CD14-positive monocyte (primary cell): ENCODE data around the gene CEP68. TPM values are rescaled to one million over a fixed set of nuclear protein-coding genes. Genes with fewer than 3 reads are reported as not detected.

ENCODE experiments used
- DNase-seq, 3 donors: peaks; one replicate each; pipeline ENCODE4 v3.0.0-alpha.2; 2011 to 2022
- H2AFZ ChIP-seq: 2 replicates; pipeline ENCODE4 v1.6.0; 2012; ENCODE audit warnings: mild to moderate bottlenecking, low read depth, low read length, inconsistent platforms; ENCODE audit not compliant: insufficient read depth, poor library complexity, severe bottlenecking
- H3K27ac ChIP-seq, 2 donors: 1 replicate in 1 of 2; 2 replicates in 1 of 2; pipeline ENCODE4 v1.5.1; 2012 to 2013; ENCODE audit warnings: low read length in 2 of 2, control low read depth in 1 of 2, inconsistent platforms in 1 of 2, low read depth in 1 of 2, mild to moderate bottlenecking in 1 of 2
- H3K27me3 ChIP-seq, 2 donors: one replicate each; pipeline versions ENCODE4 v1.6.0 to v1.6.1; 2011 to 2013; ENCODE audit warnings: low read length in 2 of 2; ENCODE audit not compliant: control insufficient read depth in 2 of 2, insufficient read depth in 2 of 2
- H3K36me3 ChIP-seq, 2 donors: replicated peaks in 1 of 2; 1 replicate in 1 of 2; 2 replicates in 1 of 2; pipeline versions ENCODE4 v1.5.1 to v1.6.1; 2012 to 2013; ENCODE audit warnings: low read length in 2 of 2, control low read depth in 1 of 2, inconsistent platforms in 1 of 2, mild to moderate bottlenecking in 1 of 2; ENCODE audit not compliant: insufficient read depth in 2 of 2, control insufficient read depth in 1 of 2
- H3K4me1 ChIP-seq, 2 donors: 1 replicate in 1 of 2; 2 replicates in 1 of 2; pipeline versions ENCODE4 v1.5.1 to v1.6.1; 2012 to 2013; ENCODE audit warnings: low read length in 2 of 2, control low read depth in 1 of 2, inconsistent platforms in 1 of 2, mild to moderate bottlenecking in 1 of 2, moderate library complexity in 1 of 2; ENCODE audit not compliant: insufficient read depth in 2 of 2, control insufficient read depth in 1 of 2
- H3K4me2 ChIP-seq: replicated peaks from 2 replicates; pipeline ENCODE3; 2012; ENCODE audit warnings: low read length, moderate library complexity, mild to moderate bottlenecking; ENCODE audit not compliant: poor library complexity, severe bottlenecking; ENCODE audit errors: extremely low read depth
- H3K4me3 ChIP-seq, 3 experiments: fragments of 200-600 bp in 1 of 3; sonication (generic) in 1 of 3; replicated peaks in 1 of 3; 1 replicate in 2 of 3; 2 replicates in 1 of 3; pipeline ENCODE4 v1.5.1; 2011 to 2013; ENCODE audit warnings: low read length in 3 of 3, mild to moderate bottlenecking in 3 of 3, control low read depth in 2 of 3, low read depth in 2 of 3, inconsistent platforms in 1 of 3, moderate library complexity in 1 of 3
- H3K79me2 ChIP-seq: 2 replicates; pipeline ENCODE4 v1.6.0; 2012; ENCODE audit warnings: mild to moderate bottlenecking, control low read depth, inconsistent platforms, low read length, moderate library complexity; ENCODE audit not compliant: insufficient read depth
- H3K9ac ChIP-seq: 2 replicates; pipeline ENCODE4 v1.6.0; 2017; ENCODE audit warnings: low read length, mild to moderate bottlenecking; ENCODE audit not compliant: insufficient read depth, poor library complexity, severe bottlenecking
- H3K9me3 ChIP-seq, 2 donors: replicated peaks in 1 of 2; 1 replicate in 1 of 2; 2 replicates in 1 of 2; pipeline versions ENCODE4 v1.5.1 to v1.6.1; 2012 to 2013; ENCODE audit warnings: low read length in 2 of 2, control low read depth in 1 of 2; ENCODE audit not compliant: control insufficient read depth in 1 of 2, insufficient read depth in 1 of 2
- H4K20me1 ChIP-seq: 2 replicates; pipeline ENCODE4 v1.6.0; 2012; ENCODE audit warnings: mild to moderate bottlenecking, low read length, control low read depth, moderate library complexity; ENCODE audit not compliant: insufficient read depth
- H3K27ac Mint-ChIP-seq, 7 donors: one replicate each; pipeline ENCODE4 v1.8.0; 2020; ENCODE audit warnings: mild to moderate bottlenecking in 7 of 7, mixed read lengths in 7 of 7, moderate library complexity in 6 of 7, inconsistent platforms in 2 of 7
- H3K27me3 Mint-ChIP-seq, 3 donors: one replicate each; pipeline ENCODE4 v1.8.0; 2021 to 2022; ENCODE audit warnings: low read depth in 3 of 3, mild to moderate bottlenecking in 3 of 3, mixed read lengths in 3 of 3, moderate library complexity in 3 of 3, inconsistent platforms in 1 of 3
- H3K36me3 Mint-ChIP-seq, 2 donors: one replicate each; pipeline ENCODE4 v1.8.0; 2020; ENCODE audit warnings: mixed read lengths in 2 of 2, inconsistent platforms in 1 of 2, mild to moderate bottlenecking in 1 of 2
- H3K4me1 Mint-ChIP-seq: one replicate; pipeline ENCODE4 v1.8.0; 2020; ENCODE audit warnings: mild to moderate bottlenecking, mixed read lengths
- H3K4me3 Mint-ChIP-seq, 2 donors: one replicate each; pipeline ENCODE4 v1.8.0; 2020; ENCODE audit warnings: mild to moderate bottlenecking in 2 of 2, mixed read lengths in 2 of 2, moderate library complexity in 1 of 2
- H3K9me3 Mint-ChIP-seq, 7 donors: one replicate each; pipeline ENCODE4 v1.8.0; 2020 to 2022; ENCODE audit warnings: mixed read lengths in 7 of 7, mild to moderate bottlenecking in 6 of 7, moderate library complexity in 6 of 7, inconsistent platforms in 2 of 7
- CTCF ChIP-seq: fragments of 200-600 bp; IDR thresholded peaks from one replicate; pipeline ENCODE4 v1.8.0; 2022; ENCODE audit warnings: antibody characterized with exemption, mild to moderate bottlenecking
- WGBS: methylation state at CpG from one replicate; pipeline ENCODE4 v1.1.5; 2013; ENCODE audit warnings: missing lambda C conversion rate; ENCODE audit not compliant: insufficient coverage; 5-methylcytosine and 5-hydroxymethylcytosine counted together
- intact Hi-C, 2 donors: fragments of 100-400 bp; cut with micrococcal nuclease; formaldehyde crosslinking; loops; one replicate each; pipeline versions ENCODE4 v1.15.0 to v1.15.1; 2023
- polyA plus RNA-seq, 3 donors: library from polyadenylated mRNA; depleted of rRNA in 1 of 3; unstranded in 2 of 3; stranded (reverse) in 1 of 3; fragments of 300-500 nt in 2 of 3; fragments of >200 nt in 1 of 3; fragmentation: Illumina TruSeq in 2 of 3; gene quantifications; 1 replicate in 2 of 3; 2 replicates in 1 of 3; pipeline ENCODE4 v1.2.3, GENCODE V29; 2012 to 2021

CEP68 gene
- polyA plus RNA-seq, 3 donors, result 2.5 to 6.5 (median 2.8) TPM

DNA sequence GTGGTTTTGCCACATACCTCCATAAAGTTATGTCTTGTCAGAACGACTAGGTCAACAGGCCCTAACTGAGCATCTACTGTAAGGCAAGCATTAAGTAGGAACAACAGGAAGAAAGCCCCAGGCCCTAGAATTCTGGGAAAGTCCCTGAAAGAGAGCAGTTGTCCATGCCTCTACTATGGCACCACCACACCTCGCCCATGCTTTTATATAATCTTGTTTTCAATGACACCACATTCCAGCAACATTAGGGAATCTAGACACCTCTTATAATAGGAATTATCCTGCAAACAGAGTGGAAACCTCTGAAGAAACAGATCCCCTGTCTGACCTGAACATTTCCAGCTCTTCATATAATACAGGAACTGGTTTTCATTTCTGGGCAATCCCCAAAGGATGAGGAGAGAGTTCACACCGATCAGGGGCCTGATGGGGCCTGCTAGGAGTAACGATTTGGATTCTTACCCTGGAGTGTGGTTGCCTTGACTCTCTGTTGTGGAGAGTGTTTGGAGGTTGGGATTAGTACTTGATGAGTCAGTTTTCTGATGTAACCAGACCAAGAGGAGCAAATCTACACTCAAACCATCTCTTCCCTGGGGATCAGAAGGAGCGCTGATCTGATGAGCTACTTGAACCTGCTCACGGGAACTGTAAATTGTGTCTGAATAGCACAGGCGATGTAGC lies 31.9 kb upstream of the CEP68 start:
- H3K4me3 Mint-ChIP-seq, result no peak overlapping the region
- Histone ChIP-seq H3K27ac (no peak overlapping the region), H3K4me1 (peaks cover 39 to 44% of the 10 kb centered on the region in 2 donors), H3K4me2 (no peak overlapping the region), H3K9me3 (no peaks in the 10 kb centered on the region), H2AFZ (no peak overlapping the region), H3K4me3 (no peak overlapping the region), H3K9ac (no peak overlapping the region), H3K36me3 (peaks cover 18 to 41% of the 10 kb centered on the region in 2 donors), H4K20me1 (no peaks in the 10 kb centered on the region), H3K79me2 (peaks cover 21% of the 10 kb centered on the region), H3K27me3 (no peaks in the 10 kb centered on the region)
- no peaks in the 10 kb centered on the region for H3K27me3 Mint-ChIP-seq
- peak overlapping the region in 3 of 7 donors; percentile 40 to 69 (median 62) for H3K27ac Mint-ChIP-seq
- no peak for DNase-seq
- peaks cover 36 to 40% of the 10 kb centered on the region in 2 donors for H3K36me3 Mint-ChIP-seq
- 100% methylated on average over 4 of the region's 7 CpGs for WGBS
- H3K9me3 Mint-ChIP-seq, result no peaks in the 10 kb centered on the region
- TF ChIP-seq CTCF, result no peak
- H3K4me1 Mint-ChIP-seq, result peaks cover 45% of the 10 kb centered on the region
- intact Hi-C loops, result no loop called here

GRCh38 chr2:65025453-65026123 lies 30.6 kb upstream of the CEP68 start:
- Mint-ChIP-seq H3K27me3 (no peaks in the 10 kb centered on the region), H3K4me1 (peaks cover 41% of the 10 kb centered on the region), H3K27ac (peak overlapping the region; percentile 75 to 91 (median 81)), H3K4me3 (peak overlapping the region in 1 of 2 donors; percentile 51), H3K9me3 (no peaks in the 10 kb centered on the region), H3K36me3 (peaks cover 33% of the 10 kb centered on the region in 2 donors)
- H3K4me1 ChIP-seq, result peaks cover 44 to 47% of the 10 kb centered on the region in 2 donors
- H3K79me2 ChIP-seq, result peaks cover 14% of the 10 kb centered on the region
- no peaks in the 10 kb centered on the region for H3K9me3 ChIP-seq
- H3K27me3 ChIP-seq, result no peaks in the 10 kb centered on the region
- no peak overlapping the region for H3K4me3 ChIP-seq
- peak overlapping the region; percentile 48 for H3K4me2 ChIP-seq
- TF ChIP-seq CTCF, result no peak
- DNase-seq, result peak; percentile 48 to 74 (median 61)
- peak overlapping the region in 1 of 2 donors; percentile 11 for H3K27ac ChIP-seq
- no peak overlapping the region for H2AFZ ChIP-seq
- H3K9ac ChIP-seq, result no peak overlapping the region
- WGBS, result no CpG with 5 or more reads among the region's 8 CpGs
- peaks cover 18 to 35% of the 10 kb centered on the region in 2 donors for H3K36me3 ChIP-seq
- H4K20me1 ChIP-seq, result no peaks in the 10 kb centered on the region
- intact Hi-C loops, result no loop called here
